Keratinocyte (primary cell): ENCODE measurements around the gene CNOT6.

ENCODE experiments used
- CTCF ChIP-seq, 3 experiments: IDR thresholded peaks in 1 of 3; conservative IDR thresholded peaks in 1 of 3; optimal IDR thresholded peaks in 1 of 3; 2 replicates in 2 of 3; 3 replicates in 1 of 3; pipeline versions ENCODE3 to v1.5.1; 2011; ENCODE audit warnings: low read length in 3 of 3, mild to moderate bottlenecking in 3 of 3, moderate library complexity in 2 of 3, control low read depth in 1 of 3, inconsistent platforms in 1 of 3; ENCODE audit not compliant: insufficient read depth in 2 of 3; ENCODE audit errors: extremely low read depth in 1 of 3
- EZH2 ChIP-seq: IDR thresholded peaks from one replicate; pipeline ENCODE4 v1.6.1; 2012; ENCODE audit warnings: inconsistent platforms, mild to moderate bottlenecking, low read length, moderate library complexity

GRCh38 chr5:180454752-180455151, 39.4 kb upstream of the CNOT6 start:
- TF ChIP-seq CTCF (optimal IDR thresholded peaks at IDR 0.05 in 1 of 3, IDR thresholded peaks at IDR 0.05 in 1 of 3, conservative IDR thresholded peaks at IDR 0.05 in 1 of 3; ENCODE audit: extremely low read depth in 1 of 3, insufficient read depth in 2 of 3, low read length in 3 of 3) (no peak), EZH2 (no peak)
